CD4-positive, alpha-beta T cell (primary cell): ENCODE measurements around the gene PCDH9. TPM values are rescaled to one million over a fixed set of nuclear protein-coding genes. Genes with fewer than 3 reads are reported as not detected.

Experiments
- ATAC-seq: fragments of 200-7000 bp; cut with Tn5 transposase; one replicate; pipeline ENCODE4 v1.10.0; 2022; ENCODE audit warnings: mild to moderate bottlenecking; ENCODE audit not compliant: poor library complexity
- CTCF ChIA-PET: fragments of 350-600 bp; sonication (Branson Sonifier 250); formaldehyde crosslinking; loops from one replicate; lab custom pipeline; 2021; ENCODE audit warnings: antibody characterized with exemption, inconsistent platforms; lab: Charles Lee
- POLR2A ChIA-PET: fragments of 350-600 bp; sonication (Branson Sonifier 250); formaldehyde crosslinking; loops from one replicate; lab custom pipeline; 2021; ENCODE audit warnings: antibody characterized with exemption, inconsistent platforms; lab: Charles Lee
- DNase-seq, 14 experiments: peaks; one replicate each; pipeline ENCODE4 v3.0.0-alpha.2; 2013 to 2020; ENCODE audit warnings: mixed read lengths in 2 of 14
- H3K27ac ChIP-seq, 2 donors: one replicate each; pipeline versions ENCODE4 v1.5.1 to v1.7.0; 2013; ENCODE audit warnings: low read length in 2 of 2, low read depth in 1 of 2, mild to moderate bottlenecking in 1 of 2
- H3K27me3 ChIP-seq, 2 experiments: 1 replicate in 1 of 2; 2 replicates in 1 of 2; pipeline versions ENCODE4 v1.6.1 to v1.7.0; 2013; ENCODE audit warnings: low read length in 2 of 2, control low read depth in 1 of 2, mild to moderate bottlenecking in 1 of 2, moderate library complexity in 1 of 2; ENCODE audit not compliant: insufficient read depth in 2 of 2, control insufficient read depth in 1 of 2
- H3K36me3 ChIP-seq: one replicate; pipeline ENCODE4 v1.6.1; 2013; ENCODE audit warnings: low read length, control low read depth; ENCODE audit not compliant: insufficient read depth
- H3K4me1 ChIP-seq: one replicate; pipeline ENCODE4 v1.6.1; 2013; ENCODE audit warnings: low read length, control low read depth; ENCODE audit not compliant: insufficient read depth
- H3K4me3 ChIP-seq: one replicate; pipeline ENCODE4 v1.5.1; 2013; ENCODE audit warnings: mild to moderate bottlenecking, low read length, moderate library complexity
- H3K9me3 ChIP-seq, 2 experiments: 1 replicate in 1 of 2; 2 replicates in 1 of 2; pipeline versions ENCODE4 v1.6.1 to v1.7.0; 2013; ENCODE audit warnings: low read length in 2 of 2, mild to moderate bottlenecking in 2 of 2, control low read depth in 1 of 2, moderate library complexity in 1 of 2; ENCODE audit not compliant: control insufficient read depth in 1 of 2, insufficient read depth in 1 of 2
- H3K27ac Mint-ChIP-seq: one replicate; pipeline ENCODE4 v1.8.0; 2020; ENCODE audit warnings: mixed read lengths
- H3K27me3 Mint-ChIP-seq: one replicate; pipeline ENCODE4 v1.8.0; 2021; ENCODE audit warnings: mixed read lengths
- H3K36me3 Mint-ChIP-seq: one replicate; pipeline ENCODE4 v1.8.0; 2021; ENCODE audit warnings: low read depth, mixed read lengths
- H3K4me1 Mint-ChIP-seq: one replicate; pipeline ENCODE4 v1.8.0; 2021; ENCODE audit warnings: low read depth, mixed read lengths
- H3K4me3 Mint-ChIP-seq: one replicate; pipeline ENCODE4 v1.8.0; 2020; ENCODE audit warnings: mild to moderate bottlenecking, mixed read lengths
- H3K9me3 Mint-ChIP-seq: one replicate; pipeline ENCODE4 v1.8.0; 2020; ENCODE audit warnings: mixed read lengths
- CTCF ChIP-seq: fragments of 200-600 bp; IDR thresholded peaks from one replicate; pipeline ENCODE4 v1.8.0; 2022; ENCODE audit warnings: antibody characterized with exemption, mild to moderate bottlenecking
- intact Hi-C, 2 experiments: fragments of 100-400 bp; cut with DNase I in 1 of 2; cut with micrococcal nuclease in 1 of 2; formaldehyde crosslinking; loops; one replicate each; pipeline versions ENCODE4 v1.15.1 to v1.9.0; 2023 to 2025; cut with DNase I, micrococcal nuclease
- total RNA-seq, 174 experiments: library from RNA in 2 of 174; stranded (reverse) in 2 of 174; gene quantifications; one replicate each; pipeline ENCODE4 v1.2.3 and lab custom pipeline; 2021 to 2026

PCDH9 gene
- total RNA-seq, 2 experiments from 2014 or later: 0.08 to 0.19 TPM

GRCh38 chr13:66518068-66518467 lies 712.1 kb downstream of the PCDH9 start:
- Mint-ChIP-seq H3K27ac (no peak overlapping the region), H3K36me3 (no peaks in the 10 kb centered on the region), H3K9me3 (no peaks in the 10 kb centered on the region), H3K4me3 (no peak overlapping the region), H3K27me3 (no peaks in the 10 kb centered on the region), H3K4me1 (no peaks in the 10 kb centered on the region)
- no peak for TF ChIP-seq CTCF
- Histone ChIP-seq H3K4me1 (no peaks in the 10 kb centered on the region), H3K36me3 (no peaks in the 10 kb centered on the region), H3K4me3 (no peak overlapping the region), H3K27ac (no peak overlapping the region), H3K27me3 (no peaks in the 10 kb centered on the region), H3K9me3 (no peaks in the 10 kb centered on the region)
- DNase-seq (no peak), ATAC-seq (no peak)
- intact Hi-C loops: no loop called here
- ChIA-PET POLR2A (no interaction called here), CTCF (no interaction called here)

- no peaks in the 10 kb centered on the region for H3K27me3 ChIP-seq
- POLR2A ChIA-PET: no interaction called here
- TF ChIP-seq CTCF: no peak
- no peaks in the 10 kb centered on the region for H3K9me3 ChIP-seq
- no peaks in the 10 kb centered on the region for H3K4me1 ChIP-seq
- H3K4me3 ChIP-seq: no peak overlapping the region
- H3K4me3 Mint-ChIP-seq: no peak overlapping the region
- DNase-seq (no peak), ATAC-seq (no peak)
- no peaks in the 10 kb centered on the region for H3K27me3 Mint-ChIP-seq
- intact Hi-C loops: no loop called here
- no peaks in the 10 kb centered on the region for H3K4me1 Mint-ChIP-seq
- H3K27ac ChIP-seq: no peak overlapping the region
- no peaks in the 10 kb centered on the region for H3K36me3 Mint-ChIP-seq
- no peak overlapping the region for H3K27ac Mint-ChIP-seq
- CTCF ChIA-PET: no interaction called here
- H3K36me3 ChIP-seq: no peaks in the 10 kb centered on the region
- no peaks in the 10 kb centered on the region for H3K9me3 Mint-ChIP-seq
These were observed 716.4 kb downstream of the PCDH9 start for GRCh38 chr13:66513728-66514127.

- Histone ChIP-seq H3K27ac (no peak overlapping the region), H3K36me3 (no peaks in the 10 kb centered on the region), H3K27me3 (no peaks in the 10 kb centered on the region), H3K4me1 (no peaks in the 10 kb centered on the region), H3K9me3 (peaks cover 0 to 4% of the 10 kb centered on the region in 2 experiments), H3K4me3 (no peak overlapping the region)
- DNase-seq (no peak), ATAC-seq (no peak)
- intact Hi-C loops: no loop called here
- Mint-ChIP-seq H3K27ac (no peak overlapping the region), H3K36me3 (no peaks in the 10 kb centered on the region), H3K9me3 (no peaks in the 10 kb centered on the region), H3K4me1 (no peaks in the 10 kb centered on the region), H3K27me3 (no peaks in the 10 kb centered on the region), H3K4me3 (no peak overlapping the region)
- no peak for TF ChIP-seq CTCF
- CTCF ChIA-PET: no interaction called here
- POLR2A ChIA-PET: no interaction called here
These were observed 721.0 kb downstream of the PCDH9 start for GRCh38 chr13:66509175-66509574.
